SK-N-MC (cell line): ENCODE results near the gene NAP1L4.

Experiments used
- EZH2 ChIP-seq: fragments of 200-600 bp; sonication (generic); IDR thresholded peaks from one replicate; pipeline ENCODE4 v1.6.1; 2017; ENCODE audit warnings: antibody characterized with exemption
- POLR2AphosphoS5 ChIP-seq: IDR thresholded peaks from 2 replicates; pipeline ENCODE4 v1.6.1; 2012; ENCODE audit warnings: mild to moderate bottlenecking, low read depth, low read length, borderline replicate concordance

DNA sequence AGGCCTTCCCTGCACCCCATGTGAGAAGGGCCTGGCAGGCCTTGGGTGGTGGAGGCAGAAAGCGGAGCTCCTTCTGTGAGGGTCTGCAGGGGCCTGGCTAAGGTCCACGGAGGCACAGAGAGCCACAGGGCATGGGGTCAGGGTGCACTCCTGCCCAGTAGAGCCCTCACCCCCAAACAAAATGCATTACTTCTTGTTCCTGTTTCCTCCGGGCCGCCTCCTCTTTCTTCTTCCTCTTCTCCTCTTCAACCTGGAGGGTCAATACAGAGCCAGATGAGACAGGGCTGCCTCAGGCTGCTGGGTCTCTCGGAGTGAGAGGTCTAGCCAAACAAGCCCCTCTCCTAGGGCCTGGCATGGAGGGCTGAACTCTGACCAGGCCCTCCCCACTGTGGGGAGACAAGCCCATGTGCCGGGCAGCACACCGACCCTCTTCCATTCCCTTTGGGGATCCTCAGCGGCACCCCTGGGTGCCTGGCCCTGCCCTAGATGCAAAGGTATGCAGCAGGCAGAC is 10.3 kb upstream of the NAP1L4 start:
- no peak for TF ChIP-seq EZH2
- TF ChIP-seq POLR2AphosphoS5, result no peak
